NCI-H1048 (cell line): Measurements from ENCODE around the gene ZNF814.
"Not testable (repeated sequence)": the region's sequence is repeated elsewhere in the genome, so short reads cannot be mapped to it uniquely, and the experiment has no call there.

Source experiments
- DNase-seq: peaks from one replicate; lab custom pipeline; 2025; lab: John Stamatoyannopoulos, UW

ZNF814 gene

GRCh38 chr19:57862351-57862750 is 26.5 kb downstream of the ZNF814 start:
- DNase-seq, result not testable (repeated sequence)

DNA sequence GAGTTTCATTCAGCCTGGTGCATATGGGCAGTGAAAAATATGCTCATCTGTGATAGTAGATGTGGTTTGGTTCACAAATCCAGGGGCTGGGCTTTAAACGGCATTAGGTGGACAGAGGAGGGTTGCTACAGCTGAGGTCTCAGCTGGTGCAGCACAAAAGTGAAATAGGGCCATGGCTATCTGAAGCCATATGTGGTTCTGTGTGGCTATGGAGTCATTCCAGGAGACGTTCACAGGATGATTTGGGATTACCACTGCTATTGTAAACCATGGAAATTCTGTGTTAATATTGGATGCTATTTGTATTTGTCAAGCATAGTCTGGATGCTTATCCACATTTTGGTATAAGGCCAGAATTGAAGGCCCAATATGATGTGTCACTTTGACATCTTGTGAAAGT is 34.7 kb downstream of the ZNF814 start:
- DNase-seq, result not testable (repeated sequence)

DNA sequence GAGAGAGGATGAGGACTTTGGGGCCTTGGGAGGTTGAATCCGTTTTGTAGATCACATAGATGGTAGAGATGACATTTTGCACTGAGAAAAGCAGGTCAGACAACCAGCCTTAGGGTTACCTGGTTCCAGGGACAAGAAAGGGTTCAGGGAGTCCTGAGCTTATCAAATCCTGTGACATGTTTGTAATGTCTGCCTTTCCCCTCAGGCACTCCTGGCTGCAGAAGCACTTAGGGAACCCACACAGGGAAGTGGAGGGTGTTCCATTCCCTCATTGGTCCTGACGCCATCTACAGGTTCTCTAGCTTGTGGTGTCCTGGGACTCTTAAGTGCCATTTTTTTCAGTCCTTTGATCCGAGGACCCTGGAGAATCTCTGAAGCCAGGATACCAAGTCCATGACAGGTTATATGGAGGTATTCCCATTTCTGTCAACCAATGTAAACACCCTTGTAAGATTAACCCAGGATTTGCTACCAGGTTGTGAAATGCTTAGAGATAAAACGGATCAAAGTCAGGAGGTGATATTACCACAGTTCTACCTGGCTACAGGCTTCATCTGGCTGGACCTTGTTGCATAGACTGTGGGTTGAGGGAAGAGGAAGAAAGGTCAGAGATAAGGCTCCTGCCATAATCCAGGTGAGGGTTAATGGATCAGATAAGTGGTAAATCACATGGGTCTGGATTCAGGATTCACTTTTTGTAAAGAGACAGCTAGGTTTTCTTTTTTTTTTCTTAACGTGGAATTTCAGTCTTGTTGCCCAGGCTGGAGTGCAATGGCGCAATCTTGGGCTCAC is 36.8 kb downstream of the ZNF814 start:
- DNase-seq, result not testable (repeated sequence)

GRCh38 chr19:57850553-57851017 is 38.3 kb downstream of the ZNF814 start:
- DNase-seq, result peak; percentile 44

GRCh38 chr19:57849666-57850473 is 39.0 kb downstream of the ZNF814 start, which contains the start of gene ZNF587:
TSS of gene ZNF587 (plus strand) at chr19:57849859. CDS start at chr19:57850039, 180 bp downstream.
- DNase-seq, result peak; percentile 65

DNA sequence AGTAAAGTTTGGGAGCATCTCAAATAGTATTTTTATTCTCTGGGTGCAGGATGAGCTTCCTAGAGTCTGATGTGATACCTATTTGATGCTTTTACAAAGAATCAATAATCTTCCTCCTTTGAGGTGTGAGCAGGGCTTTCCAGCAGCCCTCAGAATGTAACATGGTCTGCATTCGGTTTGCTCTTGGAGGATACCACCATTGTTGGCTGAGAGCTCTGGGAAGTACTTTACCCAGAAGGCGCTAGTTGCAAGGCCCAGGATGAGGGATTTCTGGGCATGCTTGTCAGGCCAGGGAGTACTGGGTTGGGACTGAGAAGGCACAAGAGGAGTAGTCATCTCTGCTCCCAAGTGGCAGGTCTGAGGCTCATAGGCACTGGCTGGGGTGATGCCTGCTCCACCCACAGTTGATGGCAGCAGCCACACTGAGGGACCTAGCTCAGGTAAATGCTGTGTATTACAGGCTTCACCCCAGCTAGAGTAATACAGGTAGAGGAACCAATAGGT is 39.6 kb downstream of the ZNF814 start:
- not testable (repeated sequence) for DNase-seq

GRCh38 chr19:57847164-57847563 is 41.7 kb downstream of the ZNF814 start:
- not testable (repeated sequence) for DNase-seq

GRCh38 chr19:57841122-57841763 is 47.6 kb downstream of the ZNF814 start:
- DNase-seq, result no peak

DNA sequence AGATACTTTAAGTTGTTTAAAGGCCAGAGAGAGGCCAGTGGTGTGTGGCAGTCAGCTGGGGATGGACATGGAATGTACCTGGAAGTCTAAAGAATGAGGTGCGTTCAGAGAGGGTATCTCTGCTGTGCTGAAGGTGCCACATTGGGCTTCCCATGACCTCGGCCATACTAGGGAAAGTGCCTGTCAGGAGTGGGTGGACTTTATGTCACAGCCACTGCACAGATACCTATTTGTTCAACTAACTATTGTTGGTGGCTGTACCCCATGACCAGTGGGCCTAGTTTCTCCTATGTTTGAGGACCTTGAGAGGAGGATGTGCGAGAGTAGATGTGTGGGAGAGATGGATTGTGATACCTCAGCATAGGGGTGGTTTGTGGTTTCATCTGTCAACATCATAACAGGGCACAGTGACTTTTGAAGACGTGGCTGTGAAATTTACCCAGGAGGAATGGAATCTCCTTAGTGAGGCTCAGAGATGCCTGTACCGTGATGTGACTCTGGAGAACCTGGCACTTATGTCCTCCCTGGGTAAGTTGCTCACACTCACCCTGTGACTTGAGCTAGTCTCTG is 50.1 kb downstream of the ZNF814 start:
- not testable (repeated sequence) for DNase-seq

GRCh38 chr19:57836991-57837390 is 51.8 kb downstream of the ZNF814 start:
- not testable (repeated sequence) for DNase-seq

- no peak for DNase-seq
Observed at GRCh38 chr19:57830071-57830602, 58.7 kb downstream of the ZNF814 start, which contains the start of gene ZNF587B. TSS of gene ZNF587B (plus strand) at chr19:57830299. CDS start at chr19:57830529, 230 bp downstream.

GRCh38 chr19:57829316-57829715 is 59.5 kb downstream of the ZNF814 start:
- no peak for DNase-seq

- DNase-seq, result no peak
Observed at GRCh38 chr19:57825511-57825910, 63.3 kb downstream of the ZNF814 start.

GRCh38 chr19:57823608-57824007 is 65.2 kb downstream of the ZNF814 start:
- DNase-seq, result not testable (repeated sequence)

DNA sequence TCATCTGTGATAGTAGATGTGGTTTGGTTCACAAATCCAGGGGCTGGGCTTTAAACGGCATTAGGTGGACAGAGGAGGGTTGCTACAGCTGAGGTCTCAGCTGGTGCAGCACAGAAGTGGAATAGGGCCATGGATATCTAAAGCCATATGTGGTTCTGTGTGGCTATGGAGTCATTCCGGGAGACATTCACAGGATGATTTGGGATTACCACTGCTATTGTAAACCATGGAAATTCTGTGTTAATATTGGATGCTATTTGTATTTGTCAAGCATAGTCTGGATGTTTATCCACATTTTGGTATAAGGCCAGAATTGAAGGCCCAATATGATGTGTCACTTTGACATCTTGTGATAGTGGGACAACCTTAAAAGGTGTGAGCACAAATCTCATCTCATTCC is 65.7 kb downstream of the ZNF814 start:
- DNase-seq, result not testable (repeated sequence)

DNA sequence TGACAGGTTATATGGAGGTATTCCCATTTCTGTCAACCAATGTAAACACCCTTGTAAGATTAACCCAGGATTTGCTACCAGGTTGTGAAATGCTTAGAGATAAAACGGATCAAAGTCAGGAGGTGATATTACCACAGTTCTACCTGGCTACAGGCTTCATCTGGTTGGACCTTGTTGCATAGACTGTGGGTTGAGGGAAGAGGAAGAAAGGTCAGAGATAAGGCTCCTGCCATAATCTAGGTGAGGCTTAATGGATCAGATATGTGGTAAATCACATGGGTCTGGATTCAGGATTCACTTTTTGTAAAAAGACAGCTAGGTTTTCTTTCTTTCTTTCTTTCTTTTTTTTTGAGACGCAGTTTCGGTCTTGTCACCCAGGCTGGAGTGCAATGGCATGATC is 67.3 kb downstream of the ZNF814 start:
- DNase-seq, result not testable (repeated sequence)

GRCh38 chr19:57821095-57821494 is 67.7 kb downstream of the ZNF814 start:
- DNase-seq, result not testable (repeated sequence)

GRCh38 chr19:57820599-57820998 is 68.2 kb downstream of the ZNF814 start:
- no peak for DNase-seq

DNA sequence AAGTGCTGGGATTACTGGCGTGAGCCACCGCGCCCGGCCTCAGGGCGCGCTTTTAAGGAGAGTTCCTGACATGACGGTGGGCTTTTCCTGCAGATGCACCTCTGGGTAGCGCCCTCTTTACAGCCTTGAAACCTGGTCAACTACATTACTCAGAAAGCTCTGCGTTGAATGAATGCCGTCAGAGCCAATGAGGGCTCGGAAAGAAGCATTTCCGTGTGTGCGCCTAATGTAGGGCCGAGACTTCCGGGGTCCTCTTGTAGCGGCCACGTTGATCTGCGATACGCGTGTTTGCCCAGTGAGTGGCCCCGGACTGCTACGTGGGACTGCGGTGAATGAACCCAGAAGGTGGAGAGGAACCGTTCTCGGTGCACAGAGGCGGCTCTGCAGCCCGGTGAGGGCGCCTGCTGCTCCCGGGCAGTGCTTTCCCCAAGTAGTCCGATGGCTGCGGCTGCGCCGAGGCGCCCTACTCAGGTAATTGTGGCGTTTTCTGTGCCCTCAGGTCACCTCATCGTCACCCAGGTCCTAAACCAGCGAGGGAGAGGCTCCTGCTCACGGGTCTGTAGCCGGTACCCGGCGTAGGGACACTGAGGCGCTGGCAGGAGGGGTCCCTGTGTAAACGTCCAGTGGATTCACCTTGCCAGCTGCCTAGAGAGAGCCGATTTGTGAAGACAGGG is 69.2 kb downstream of the ZNF814 start:
- peak; percentile 68 for DNase-seq

- DNase-seq, result no peak
Observed at GRCh38 chr19:57818378-57818777, 70.5 kb downstream of the ZNF814 start.

DNA sequence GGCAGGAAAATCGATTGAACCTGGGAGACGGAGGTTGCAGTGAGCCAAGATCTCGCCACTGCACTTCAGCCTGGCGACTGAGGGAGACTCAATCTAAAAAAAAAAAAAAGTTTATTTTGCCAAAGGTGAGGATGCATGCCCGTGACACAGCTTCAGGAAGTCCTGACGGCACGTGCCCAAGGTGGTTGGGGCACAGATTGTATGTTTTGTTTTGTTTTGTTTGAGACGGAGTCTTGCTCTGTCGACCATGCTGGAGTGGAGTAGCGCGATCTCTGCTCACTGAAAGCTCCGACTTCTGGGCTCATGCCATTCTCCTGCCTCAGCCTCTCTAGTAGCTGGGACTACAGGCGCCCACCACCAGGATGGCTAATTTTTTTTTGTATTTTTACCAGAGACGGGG is 70.9 kb downstream of the ZNF814 start:
- DNase-seq, result no peak
